GM23338 (cell line): ENCODE results near the gene WDR41.

ENCODE experiments used
- EZH2 ChIP-seq: fragments of 200-600 bp; sonication (generic); IDR thresholded peaks from one replicate; pipeline ENCODE4 v1.8.0; 2017; ENCODE audit warnings: antibody characterized with exemption, mild to moderate bottlenecking, low read depth; ENCODE audit not compliant: unreplicated experiment
- TF ChIP-seq, protein P1 (sequence below), 2 experiments: fragments of 200-600 bp in 1 of 2; sonication (generic) in 1 of 2; conservative IDR thresholded peaks; 2 replicates each; pipeline versions ENCODE4 v1.5.1 to v1.6.1; 2016 to 2017; ENCODE audit warnings: antibody characterized with exemption in 2 of 2, low read depth in 2 of 2, mild to moderate bottlenecking in 2 of 2, moderate library complexity in 1 of 2
- TF ChIP-seq, protein P2 (sequence below): IDR thresholded peaks from 2 replicates; pipeline ENCODE4 v1.6.1; 2016; ENCODE audit warnings: antibody characterized with exemption

DNA sequence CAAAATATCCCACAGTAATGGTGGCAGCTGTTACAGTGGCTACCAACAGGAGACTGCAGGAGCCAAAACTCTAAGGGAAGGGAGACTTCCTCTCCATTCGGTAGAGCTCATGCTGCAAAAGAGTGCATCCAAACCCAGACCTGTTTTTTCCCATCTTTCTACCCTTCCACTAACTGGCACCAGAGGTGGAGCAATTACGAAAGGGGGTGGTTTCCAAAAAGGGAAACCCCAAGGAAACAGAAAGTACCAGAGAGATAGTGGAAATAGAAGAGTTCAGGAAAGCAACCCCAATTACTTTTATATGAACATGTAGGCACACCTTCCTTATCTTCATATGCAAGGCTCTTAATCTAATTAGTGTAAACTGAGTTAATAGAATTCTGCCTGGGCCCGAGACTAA is 7.3 kb upstream of the WDR41 start:
- TF ChIP-seq, protein P1, sequence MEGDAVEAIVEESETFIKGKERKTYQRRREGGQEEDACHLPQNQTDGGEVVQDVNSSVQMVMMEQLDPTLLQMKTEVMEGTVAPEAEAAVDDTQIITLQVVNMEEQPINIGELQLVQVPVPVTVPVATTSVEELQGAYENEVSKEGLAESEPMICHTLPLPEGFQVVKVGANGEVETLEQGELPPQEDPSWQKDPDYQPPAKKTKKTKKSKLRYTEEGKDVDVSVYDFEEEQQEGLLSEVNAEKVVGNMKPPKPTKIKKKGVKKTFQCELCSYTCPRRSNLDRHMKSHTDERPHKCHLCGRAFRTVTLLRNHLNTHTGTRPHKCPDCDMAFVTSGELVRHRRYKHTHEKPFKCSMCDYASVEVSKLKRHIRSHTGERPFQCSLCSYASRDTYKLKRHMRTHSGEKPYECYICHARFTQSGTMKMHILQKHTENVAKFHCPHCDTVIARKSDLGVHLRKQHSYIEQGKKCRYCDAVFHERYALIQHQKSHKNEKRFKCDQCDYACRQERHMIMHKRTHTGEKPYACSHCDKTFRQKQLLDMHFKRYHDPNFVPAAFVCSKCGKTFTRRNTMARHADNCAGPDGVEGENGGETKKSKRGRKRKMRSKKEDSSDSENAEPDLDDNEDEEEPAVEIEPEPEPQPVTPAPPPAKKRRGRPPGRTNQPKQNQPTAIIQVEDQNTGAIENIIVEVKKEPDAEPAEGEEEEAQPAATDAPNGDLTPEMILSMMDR (conservative IDR thresholded peaks at IDR 0.05; ENCODE audit: low read depth in 2 of 2) = no peak
- no peak for TF ChIP-seq EZH2
- TF ChIP-seq, protein P2, sequence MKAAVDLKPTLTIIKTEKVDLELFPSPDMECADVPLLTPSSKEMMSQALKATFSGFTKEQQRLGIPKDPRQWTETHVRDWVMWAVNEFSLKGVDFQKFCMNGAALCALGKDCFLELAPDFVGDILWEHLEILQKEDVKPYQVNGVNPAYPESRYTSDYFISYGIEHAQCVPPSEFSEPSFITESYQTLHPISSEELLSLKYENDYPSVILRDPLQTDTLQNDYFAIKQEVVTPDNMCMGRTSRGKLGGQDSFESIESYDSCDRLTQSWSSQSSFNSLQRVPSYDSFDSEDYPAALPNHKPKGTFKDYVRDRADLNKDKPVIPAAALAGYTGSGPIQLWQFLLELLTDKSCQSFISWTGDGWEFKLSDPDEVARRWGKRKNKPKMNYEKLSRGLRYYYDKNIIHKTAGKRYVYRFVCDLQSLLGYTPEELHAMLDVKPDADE = no peak
